Measurements from ENCODE around the gene BTN1A1. TPM values are rescaled to one million over a fixed set of nuclear protein-coding genes. Genes with fewer than 3 reads are reported as not detected.
A peak's percentile ranks its signal among the peaks of the same experiment; 100 is the strongest.

The BTN1A1 gene
- total RNA-seq, 1 donor, result not detected

DNA sequence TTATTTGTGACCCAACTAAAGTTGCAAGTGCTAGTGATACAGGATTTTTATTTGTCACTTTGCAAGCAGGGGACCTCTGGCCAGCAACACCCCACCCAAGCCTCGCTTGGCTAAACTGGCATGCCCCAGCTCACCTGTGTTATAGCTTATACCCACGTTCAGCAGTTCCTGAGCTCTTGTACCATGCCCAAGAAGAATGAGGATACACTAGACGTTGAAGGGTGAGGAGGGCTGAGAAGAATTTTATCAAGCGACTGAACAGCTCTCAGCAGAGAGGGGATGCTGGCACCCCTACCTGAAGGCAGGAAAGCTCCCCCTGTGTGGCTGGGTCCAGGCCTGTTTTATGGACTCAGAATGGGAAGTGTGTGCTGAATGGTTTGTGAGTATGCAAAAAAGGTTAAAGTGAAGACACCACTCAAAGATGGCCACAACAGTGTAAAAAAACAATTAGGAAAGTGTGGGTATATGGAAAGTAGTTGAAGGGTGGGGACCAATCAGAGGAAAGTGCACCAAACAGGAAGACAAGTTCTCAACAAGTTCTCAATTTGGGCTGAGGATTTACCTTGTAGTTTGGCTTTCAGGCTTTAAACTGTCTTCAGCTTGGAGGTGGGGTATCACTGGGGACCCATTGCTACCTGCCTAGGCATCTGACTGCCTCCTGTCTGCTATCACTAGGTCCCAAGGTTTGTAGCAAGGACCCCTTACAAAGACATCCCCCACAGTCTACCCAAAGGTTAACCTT, 27.4 kb upstream of the BTN1A1 start:
- Histone ChIP-seq H3K27me3 (ENCODE audit: insufficient read depth, low read length) (no peaks in the 10 kb centered on the region), H3K9me3 (ENCODE audit: low read depth, low read length) (no peaks in the 10 kb centered on the region), H3K4me1 (ENCODE audit: insufficient read depth, low read length) (peaks cover 48% of the 10 kb centered on the region), H3K4me3 (ENCODE audit: low read length) (no peak overlapping the region)

DNA sequence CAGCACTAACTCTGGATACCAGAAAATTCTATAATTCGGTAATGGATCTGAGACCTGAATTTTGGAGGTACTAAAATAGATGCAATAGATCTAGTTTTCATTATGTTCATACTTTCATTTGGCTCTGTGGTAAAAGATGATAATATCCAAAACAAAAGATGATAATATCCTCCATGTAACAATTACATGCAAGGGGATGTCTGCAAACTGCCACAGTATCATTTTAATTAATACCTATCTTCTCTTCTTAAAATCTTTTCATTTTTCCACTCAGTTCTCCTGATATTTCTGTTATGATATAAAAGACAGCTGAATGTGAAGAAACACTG, 26.7 kb upstream of the BTN1A1 start:
- Histone ChIP-seq H3K4me3 (ENCODE audit: low read length) (no peak overlapping the region), H3K4me1 (ENCODE audit: insufficient read depth, low read length) (peaks cover 55% of the 10 kb centered on the region), H3K9me3 (ENCODE audit: low read depth, low read length) (no peaks in the 10 kb centered on the region), H3K27me3 (ENCODE audit: insufficient read depth, low read length) (no peaks in the 10 kb centered on the region)

DNA sequence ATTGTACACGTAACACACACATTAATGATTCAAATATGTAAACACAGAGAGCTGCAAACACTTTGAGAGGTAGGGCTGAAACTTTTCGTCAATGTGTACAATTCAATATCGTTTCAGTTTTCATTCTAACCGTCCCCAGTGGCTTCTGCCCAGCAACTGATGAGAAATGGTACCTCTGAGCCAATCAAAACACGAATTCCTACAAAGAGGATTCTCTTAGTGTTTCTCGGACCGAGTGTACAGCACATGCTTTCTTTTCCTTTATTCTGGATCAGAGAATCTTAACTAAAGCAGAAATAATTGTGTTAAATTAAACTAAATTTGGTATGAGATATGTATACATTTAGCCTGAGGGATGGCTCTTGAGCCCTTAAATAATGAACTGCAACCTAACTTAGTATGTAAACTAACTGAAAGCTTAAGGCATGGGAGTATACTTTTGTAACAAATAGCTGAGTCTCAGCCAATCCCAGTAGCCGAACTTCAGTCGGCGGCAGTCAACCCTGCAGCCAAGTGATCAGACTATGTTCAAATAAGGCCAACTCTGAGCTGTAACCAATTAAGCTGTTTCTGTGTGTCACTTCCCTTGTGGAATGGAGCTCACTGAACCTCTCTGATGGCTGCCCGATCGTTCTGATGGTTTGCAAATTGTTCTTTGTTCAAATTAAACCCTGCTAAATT, 26.2 kb upstream of the BTN1A1 start:
- peak overlapping the region; percentile 40 for H3K4me3 ChIP-seq (ENCODE audit: low read length)
- no peaks in the 10 kb centered on the region for H3K27me3 ChIP-seq (ENCODE audit: insufficient read depth, low read length)
- H3K4me1 ChIP-seq (ENCODE audit: insufficient read depth, low read length), result peaks cover 60% of the 10 kb centered on the region
- H3K9me3 ChIP-seq (ENCODE audit: low read depth, low read length), result no peaks in the 10 kb centered on the region

DNA sequence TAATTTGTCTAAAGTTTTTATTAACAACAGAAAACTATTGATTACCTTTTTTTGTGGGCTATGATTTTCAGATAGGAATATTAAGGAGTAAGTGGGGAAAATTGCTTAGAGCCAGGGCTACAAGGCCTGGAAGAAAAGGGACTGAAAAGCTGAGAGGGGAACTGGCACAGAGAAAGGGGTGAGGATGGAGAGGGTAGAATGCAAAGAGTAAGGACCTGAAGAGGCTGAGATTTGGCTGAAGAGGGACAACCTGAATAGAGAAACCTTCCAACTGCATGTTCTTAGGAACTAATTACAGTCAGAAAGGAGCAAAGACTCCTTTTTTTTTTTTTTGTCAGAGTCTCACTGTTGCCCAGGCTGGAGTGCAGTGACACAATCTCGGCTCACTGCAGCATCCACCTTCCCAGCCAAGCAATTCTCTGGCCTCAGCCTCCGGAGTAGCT, 25.6 kb upstream of the BTN1A1 start:
- Histone ChIP-seq H3K27me3 (ENCODE audit: insufficient read depth, low read length) (no peaks in the 10 kb centered on the region), H3K9me3 (ENCODE audit: low read depth, low read length) (no peaks in the 10 kb centered on the region), H3K4me3 (ENCODE audit: low read length) (peak overlapping the region; percentile 40), H3K4me1 (ENCODE audit: insufficient read depth, low read length) (peaks cover 63% of the 10 kb centered on the region)

DNA sequence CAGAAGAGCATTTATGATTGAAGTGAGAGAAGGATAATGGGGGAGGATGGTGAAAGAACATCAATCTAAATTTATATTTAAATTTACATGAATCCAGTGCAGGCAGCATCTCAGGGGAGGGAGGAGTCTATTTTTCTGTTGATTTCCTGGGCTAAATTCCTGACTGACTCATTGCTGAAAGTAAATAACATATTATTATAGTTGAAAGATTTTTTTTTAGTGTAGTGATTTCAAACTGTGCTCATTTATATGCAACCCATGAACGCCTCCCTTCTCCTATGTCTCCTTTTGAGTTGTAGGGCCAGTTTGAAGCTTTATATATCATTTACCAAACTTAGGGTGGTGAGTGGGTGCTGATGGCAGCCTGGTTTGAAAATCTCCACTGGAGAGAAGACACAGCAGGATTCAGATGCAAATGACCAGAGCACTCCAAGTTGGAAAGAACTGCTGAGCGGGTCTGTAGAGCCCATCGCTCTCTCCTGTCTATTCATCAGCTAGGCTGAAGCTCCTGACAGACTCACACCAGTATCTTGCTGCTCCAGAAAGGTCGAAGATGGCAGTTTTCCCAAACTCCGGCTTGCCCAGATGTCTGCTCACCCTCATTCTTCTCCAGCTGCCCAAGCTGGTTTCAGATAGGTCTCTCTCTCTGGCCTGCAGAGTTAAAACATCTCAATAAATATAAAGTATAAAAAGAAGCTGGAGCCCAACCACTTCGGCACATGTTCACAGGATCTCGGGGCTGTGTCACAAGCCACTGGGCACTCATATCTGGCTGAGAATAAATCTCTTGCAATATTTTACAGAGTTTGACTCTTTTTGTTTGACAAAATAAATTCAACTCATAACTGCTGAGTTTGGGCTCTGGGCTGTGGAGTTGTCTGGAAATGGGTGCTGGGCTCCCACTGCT, 24.0 kb upstream of the BTN1A1 start:
- Histone ChIP-seq H3K4me3 (ENCODE audit: low read length) (no peak overlapping the region), H3K9me3 (ENCODE audit: low read depth, low read length) (no peaks in the 10 kb centered on the region), H3K27me3 (ENCODE audit: insufficient read depth, low read length) (no peaks in the 10 kb centered on the region), H3K4me1 (ENCODE audit: insufficient read depth, low read length) (peaks cover 71% of the 10 kb centered on the region)

DNA sequence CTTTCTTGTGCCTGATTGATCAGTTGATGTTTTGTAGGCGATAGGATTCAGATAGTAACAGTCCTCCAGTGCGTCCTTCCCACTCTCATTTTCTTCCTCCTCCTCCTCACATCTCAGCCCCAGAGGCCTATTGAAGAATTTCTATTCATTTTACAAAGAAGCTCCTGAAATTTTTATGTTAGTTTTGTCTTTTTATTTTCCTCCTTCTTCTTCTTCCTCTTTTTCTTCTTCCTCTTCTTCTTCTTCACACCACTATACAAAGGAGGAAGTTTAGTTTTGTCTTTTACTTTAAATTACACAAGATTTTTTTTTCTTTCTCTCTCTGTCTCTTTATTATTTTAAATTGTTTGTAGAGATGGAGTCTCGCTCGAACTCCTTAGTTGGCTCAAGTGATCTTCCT, 23.2 kb upstream of the BTN1A1 start:
- H3K4me1 ChIP-seq (ENCODE audit: insufficient read depth, low read length), result peaks cover 74% of the 10 kb centered on the region
- H3K9me3 ChIP-seq (ENCODE audit: low read depth, low read length), result no peaks in the 10 kb centered on the region
- no peaks in the 10 kb centered on the region for H3K27me3 ChIP-seq (ENCODE audit: insufficient read depth, low read length)
- H3K4me3 ChIP-seq (ENCODE audit: low read length), result no peak overlapping the region

DNA sequence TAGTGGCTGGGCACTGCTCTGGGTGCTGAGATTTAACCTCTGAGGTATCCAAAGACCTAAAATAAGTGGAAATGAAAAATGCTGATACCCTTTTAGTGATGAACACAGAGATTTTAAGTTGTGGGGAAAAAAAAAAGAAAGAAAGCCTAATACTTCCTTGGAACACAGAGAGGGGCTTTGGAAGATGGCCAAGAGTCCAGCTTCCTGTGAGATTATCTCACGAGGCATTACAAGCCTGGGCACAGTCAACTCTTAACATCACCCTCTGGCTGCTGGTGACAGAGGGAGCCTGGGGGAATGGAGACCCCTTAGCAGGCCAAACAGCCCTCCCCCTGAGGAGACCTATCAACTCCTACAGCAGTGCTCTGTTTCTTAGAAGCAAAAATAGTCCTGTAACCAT, 22.7 kb upstream of the BTN1A1 start:
- H3K4me3 ChIP-seq (ENCODE audit: low read length), result no peak overlapping the region
- no peaks in the 10 kb centered on the region for H3K9me3 ChIP-seq (ENCODE audit: low read depth, low read length)
- H3K27me3 ChIP-seq (ENCODE audit: insufficient read depth, low read length), result no peaks in the 10 kb centered on the region
- peaks cover 73% of the 10 kb centered on the region for H3K4me1 ChIP-seq (ENCODE audit: insufficient read depth, low read length)

DNA sequence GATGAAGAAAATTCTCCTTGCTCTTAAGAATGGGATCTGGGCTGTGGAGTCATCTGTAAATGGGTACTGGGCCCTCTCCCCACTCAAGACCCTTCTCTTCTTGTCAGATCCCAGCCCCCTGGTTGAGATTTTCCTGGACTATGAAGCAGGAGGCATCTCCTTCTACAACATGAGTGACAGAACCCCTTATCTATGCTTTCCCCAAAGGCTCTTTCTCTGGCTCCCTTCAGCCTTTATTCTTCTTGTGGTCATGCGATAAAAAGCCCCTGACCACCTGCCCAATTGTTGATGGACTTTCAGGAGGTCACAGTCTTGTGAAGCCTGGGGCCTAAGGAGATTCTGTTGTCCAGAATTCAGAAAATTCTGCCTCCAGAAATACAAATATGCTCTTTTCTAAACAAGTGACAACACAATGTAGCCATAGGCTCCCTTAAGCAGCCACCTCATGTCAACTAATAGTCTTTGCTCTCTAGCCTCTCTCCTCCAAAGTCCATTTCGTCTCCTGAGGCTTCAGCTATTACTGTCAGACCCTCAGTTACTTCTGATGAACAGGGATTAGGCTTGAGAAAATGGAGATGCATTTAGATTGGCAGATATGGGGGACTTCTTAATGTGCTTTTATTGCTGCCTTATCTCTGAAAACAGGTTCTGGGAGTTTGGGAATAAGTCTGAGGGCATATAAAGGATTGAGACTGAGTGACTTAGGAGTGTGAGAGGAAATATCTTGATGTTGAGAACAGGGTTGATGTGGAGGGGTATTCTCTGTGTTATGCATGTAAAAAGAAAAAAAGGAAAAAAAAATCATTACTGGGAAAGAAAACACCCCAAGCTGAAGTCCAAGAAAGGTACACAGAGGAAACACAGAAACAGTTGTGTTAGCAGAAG, 21.8 kb upstream of the BTN1A1 start:
- H3K4me1 ChIP-seq (ENCODE audit: insufficient read depth, low read length), result peaks cover 64% of the 10 kb centered on the region
- H3K27me3 ChIP-seq (ENCODE audit: insufficient read depth, low read length), result no peaks in the 10 kb centered on the region
- H3K4me3 ChIP-seq (ENCODE audit: low read length), result no peak overlapping the region
- no peaks in the 10 kb centered on the region for H3K9me3 ChIP-seq (ENCODE audit: low read depth, low read length)

DNA sequence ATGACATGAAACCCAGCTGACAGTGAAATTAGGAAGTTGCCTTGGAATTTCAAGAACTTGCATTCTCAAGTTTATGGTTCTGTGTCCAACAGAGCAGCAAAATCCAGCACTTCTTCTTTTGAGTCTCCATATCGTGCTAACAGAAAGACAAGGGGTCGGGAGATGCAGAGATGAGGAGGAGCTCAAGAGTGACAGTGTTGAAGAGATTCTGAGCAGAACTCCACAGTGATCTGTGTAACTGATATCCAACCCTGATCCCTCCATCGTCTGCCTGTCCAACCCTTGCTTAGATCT, 21.2 kb upstream of the BTN1A1 start:
- Histone ChIP-seq H3K4me1 (ENCODE audit: insufficient read depth, low read length) (peaks cover 64% of the 10 kb centered on the region), H3K9me3 (ENCODE audit: low read depth, low read length) (no peaks in the 10 kb centered on the region), H3K4me3 (ENCODE audit: low read length) (no peak overlapping the region), H3K27me3 (ENCODE audit: insufficient read depth, low read length) (no peaks in the 10 kb centered on the region)

DNA sequence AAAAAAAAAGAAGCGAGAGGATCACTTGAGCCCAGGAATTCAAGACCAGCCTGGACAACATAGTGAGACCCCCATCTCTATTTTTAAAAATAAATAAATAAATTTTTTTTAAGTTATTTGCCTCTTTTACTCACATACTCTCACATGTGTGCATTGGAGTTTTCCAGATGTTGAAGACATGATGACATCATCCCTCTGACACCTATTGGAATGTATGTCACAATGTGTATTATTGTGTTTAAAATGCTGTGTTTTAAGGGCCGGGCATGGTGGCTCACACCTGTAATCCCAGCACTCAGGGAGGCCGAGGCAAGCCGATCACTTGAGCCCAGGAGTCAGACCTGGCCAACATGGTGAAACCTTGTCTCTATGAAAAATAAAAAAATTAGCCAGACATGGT, 17.8 kb upstream of the BTN1A1 start:
- Histone ChIP-seq H3K9me3 (ENCODE audit: low read depth, low read length) (peaks cover 3% of the 10 kb centered on the region), H3K27me3 (ENCODE audit: insufficient read depth, low read length) (no peaks in the 10 kb centered on the region), H3K4me3 (ENCODE audit: low read length) (no peak overlapping the region), H3K4me1 (ENCODE audit: insufficient read depth, low read length) (peaks cover 41% of the 10 kb centered on the region)

DNA sequence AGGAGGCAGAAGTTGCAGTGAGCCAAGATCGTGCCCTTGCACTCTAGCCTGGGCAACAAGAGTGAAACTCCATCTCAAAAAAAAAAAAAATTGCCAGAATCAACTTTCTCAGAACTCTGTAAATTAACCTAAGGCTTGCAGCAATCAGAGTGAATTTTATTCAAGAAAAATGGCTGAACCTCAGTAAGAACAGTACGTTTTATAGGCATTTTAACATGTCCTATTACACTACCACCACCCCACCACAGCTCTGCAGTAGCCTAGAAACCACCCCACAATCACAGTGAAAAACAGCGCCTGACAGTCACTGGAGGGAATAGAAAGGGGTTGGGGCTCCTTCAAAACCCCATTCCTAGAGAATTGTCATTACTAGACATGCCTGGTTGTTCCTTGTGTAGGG, 16.4 kb upstream of the BTN1A1 start:
- Histone ChIP-seq H3K4me1 (ENCODE audit: insufficient read depth, low read length) (peaks cover 27% of the 10 kb centered on the region), H3K27me3 (ENCODE audit: insufficient read depth, low read length) (no peaks in the 10 kb centered on the region), H3K4me3 (ENCODE audit: low read length) (no peak overlapping the region), H3K9me3 (ENCODE audit: low read depth, low read length) (peaks cover 10% of the 10 kb centered on the region)

DNA sequence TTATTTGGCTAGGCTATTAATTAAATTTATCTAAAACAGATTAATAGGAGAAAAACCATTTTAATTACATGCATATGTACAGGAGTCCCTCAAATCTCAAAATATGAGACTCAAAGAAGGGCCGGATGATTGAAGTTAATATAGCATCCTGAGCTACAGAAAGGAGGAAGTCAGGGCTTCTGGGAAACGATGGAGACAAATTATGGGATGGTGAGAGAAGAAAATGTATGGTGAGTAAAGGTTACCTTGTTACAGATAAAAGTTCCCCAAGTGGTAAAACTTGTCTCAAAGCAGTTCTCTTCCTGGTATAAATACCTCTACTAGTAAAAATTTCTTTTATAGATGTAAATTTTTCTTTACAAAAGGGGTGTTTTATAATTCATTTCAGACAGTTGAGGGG, 15.9 kb upstream of the BTN1A1 start:
- Histone ChIP-seq H3K4me3 (ENCODE audit: low read length) (no peak overlapping the region), H3K27me3 (ENCODE audit: insufficient read depth, low read length) (no peaks in the 10 kb centered on the region), H3K9me3 (ENCODE audit: low read depth, low read length) (peaks cover 10% of the 10 kb centered on the region), H3K4me1 (ENCODE audit: insufficient read depth, low read length) (peaks cover 22% of the 10 kb centered on the region)

DNA sequence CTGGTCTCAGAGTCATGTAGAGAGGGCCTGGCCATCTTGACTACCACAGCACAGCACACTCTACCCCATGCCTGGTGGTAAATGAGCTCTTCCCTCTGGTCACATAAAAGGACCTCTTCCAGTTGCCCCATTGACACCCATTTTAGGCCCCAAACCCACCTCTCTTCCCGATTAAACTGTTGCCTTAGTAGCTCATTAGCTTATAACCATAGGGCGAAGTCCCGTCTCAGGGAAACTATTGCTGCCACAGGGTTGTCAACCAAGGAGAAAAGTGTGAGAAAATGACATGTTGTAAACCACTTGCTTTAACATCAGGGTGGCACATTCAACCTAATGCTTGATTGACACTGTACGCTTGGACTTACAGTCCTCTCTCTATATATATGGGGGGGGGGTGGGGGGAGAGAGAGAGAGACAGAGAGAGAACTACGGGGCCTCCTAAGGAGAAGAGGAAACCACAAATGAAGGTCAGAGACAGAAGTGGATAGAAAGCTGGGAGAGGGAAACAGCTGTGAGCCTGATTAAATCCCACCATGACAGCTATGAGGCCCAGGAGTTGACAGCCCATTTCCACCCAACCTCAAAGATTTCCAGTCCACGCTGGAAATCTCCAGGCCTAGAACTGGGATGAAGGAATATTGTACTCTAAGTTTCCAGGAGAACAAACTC, 14.9 kb upstream of the BTN1A1 start:
- Histone ChIP-seq H3K27me3 (ENCODE audit: insufficient read depth, low read length) (no peaks in the 10 kb centered on the region), H3K4me1 (ENCODE audit: insufficient read depth, low read length) (peaks cover 15% of the 10 kb centered on the region), H3K4me3 (ENCODE audit: low read length) (no peak overlapping the region)

DNA sequence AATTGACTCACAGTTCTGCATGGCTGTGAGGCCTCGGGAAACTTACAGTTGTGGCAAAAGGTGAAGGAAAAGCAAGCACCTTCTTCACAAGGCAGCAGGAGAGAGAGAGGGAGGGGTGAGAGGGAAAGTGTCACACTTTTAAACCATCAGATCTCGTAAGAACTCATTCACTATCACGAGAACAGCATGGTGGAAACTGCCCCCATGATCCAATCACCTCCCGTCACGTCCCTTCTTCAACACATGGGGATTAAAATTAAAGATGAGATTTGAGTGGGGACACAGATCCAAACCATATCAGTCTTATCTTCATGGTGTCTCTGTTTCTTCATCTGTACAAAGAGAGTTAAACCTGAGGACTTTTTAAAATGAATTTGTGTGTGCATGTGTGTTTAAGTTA, 13.7 kb upstream of the BTN1A1 start:
- Histone ChIP-seq H3K27me3 (ENCODE audit: insufficient read depth, low read length) (no peaks in the 10 kb centered on the region), H3K9me3 (ENCODE audit: low read depth, low read length) (peaks cover 10% of the 10 kb centered on the region)

More for the DNA sequence above, 14.9 kb upstream of the BTN1A1 start:
- peaks cover 10% of the 10 kb centered on the region for H3K9me3 ChIP-seq (ENCODE audit: low read depth, low read length)

More for the DNA sequence above, 13.7 kb upstream of the BTN1A1 start:
- Histone ChIP-seq H3K4me3 (ENCODE audit: low read length) (no peak overlapping the region), H3K4me1 (ENCODE audit: insufficient read depth, low read length) (peaks cover 8% of the 10 kb centered on the region)

Measured in mononuclear cell (primary cell).